WTC11 (cell line): ENCODE results near the gene HGS. TPM values are rescaled to one million over a fixed set of nuclear protein-coding genes. Genes with fewer than 3 reads are reported as not detected.

Experiments
- ATAC-seq: fragments of 200-7000 bp; cut with Tn5 transposase; 2 replicates; pipeline ENCODE4 v1.10.0; 2021; ENCODE audit warnings: mild to moderate bottlenecking, moderate library complexity
- CTCF ChIA-PET: fragments of 300-600 bp; sonication (Branson Sonifier 250); formaldehyde crosslinking; loops from one replicate; lab custom pipeline; 2021; ENCODE audit warnings: antibody characterized with exemption; lab: Charles Lee
- POLR2A ChIA-PET: fragments of 350-600 bp; sonication (Branson Sonifier 250); formaldehyde crosslinking; loops from one replicate; lab custom pipeline; 2021; ENCODE audit warnings: antibody characterized with exemption; lab: Charles Lee
- DNase-seq: peaks from one replicate; pipeline ENCODE4 v3.0.0; 2021; ENCODE audit warnings: low spot score
- H3K27ac Mint-ChIP-seq: 2 replicates; pipeline ENCODE4 v1.8.0; 2021; ENCODE audit warnings: mixed read lengths
- H3K27me3 Mint-ChIP-seq: 2 replicates; pipeline ENCODE4 v1.8.0; 2021; ENCODE audit warnings: low read depth, mild to moderate bottlenecking, moderate library complexity, mixed read lengths
- H3K36me3 Mint-ChIP-seq: 2 replicates; pipeline ENCODE4 v1.8.0; 2021; ENCODE audit warnings: mixed read lengths
- H3K4me1 Mint-ChIP-seq: 2 replicates; pipeline ENCODE4 v1.8.0; 2022; ENCODE audit warnings: mixed read lengths
- H3K4me3 Mint-ChIP-seq: 2 replicates; pipeline ENCODE4 v1.8.0; 2021; ENCODE audit warnings: mild to moderate bottlenecking, moderate library complexity, mixed read lengths
- H3K9me3 Mint-ChIP-seq: 2 replicates; pipeline ENCODE4 v1.8.0; 2021; ENCODE audit warnings: mixed read lengths
- ARID4B ChIP-seq: sonication (generic); formaldehyde crosslinking; IDR thresholded peaks from 2 replicates; pipeline ENCODE4 v1.8.0; 2023; ENCODE audit warnings: missing genetic modification reagents, mild to moderate bottlenecking, borderline replicate concordance
- ATF1 ChIP-seq: sonication (generic); formaldehyde crosslinking; IDR thresholded peaks from 2 replicates; pipeline ENCODE4 v1.8.1; 2023; ENCODE audit warnings: mild to moderate bottlenecking, moderate library complexity, missing genetic modification reagents
- ATF6 ChIP-seq: sonication (generic); formaldehyde crosslinking; IDR thresholded peaks from 2 replicates; pipeline ENCODE4 v1.8.1; 2023; ENCODE audit warnings: mild to moderate bottlenecking, missing genetic modification reagents
- CBFB ChIP-seq: sonication (generic); formaldehyde crosslinking; IDR thresholded peaks from 2 replicates; pipeline ENCODE4 v1.8.1; 2022; ENCODE audit warnings: mild to moderate bottlenecking, low read depth, missing genetic modification reagents
- CREM ChIP-seq: sonication (generic); formaldehyde crosslinking; IDR thresholded peaks from 2 replicates; pipeline ENCODE4 v1.8.1; 2022; ENCODE audit warnings: mild to moderate bottlenecking, missing genetic modification reagents, moderate library complexity
- ETV6 ChIP-seq: sonication (generic); formaldehyde crosslinking; IDR thresholded peaks from 2 replicates; pipeline ENCODE4 v1.8.1; 2022; ENCODE audit warnings: mild to moderate bottlenecking, missing genetic modification reagents
- FOXJ3 ChIP-seq: sonication (generic); formaldehyde crosslinking; IDR thresholded peaks from 2 replicates; pipeline ENCODE4 v1.9.0; 2021; ENCODE audit warnings: missing genetic modification reagents, mild to moderate bottlenecking, borderline replicate concordance
- GABPB1 ChIP-seq: sonication (generic); formaldehyde crosslinking; IDR thresholded peaks from 2 replicates; pipeline ENCODE4 v1.8.1; 2023; ENCODE audit warnings: mild to moderate bottlenecking, missing genetic modification reagents
- IRF1 ChIP-seq: sonication (generic); formaldehyde crosslinking; IDR thresholded peaks from 2 replicates; pipeline ENCODE4 v1.8.0; 2023; ENCODE audit warnings: missing genetic modification reagents
- JAZF1 ChIP-seq: fragments of 250-450 bp; sonication (Bioruptor Pico); IDR thresholded peaks from 2 replicates; pipeline ENCODE4 v1.9.0; 2021; ENCODE audit warnings: moderate library complexity, mild to moderate bottlenecking, inconsistent platforms
- NR1H2 ChIP-seq: sonication (generic); formaldehyde crosslinking; IDR thresholded peaks from 2 replicates; pipeline ENCODE4 v1.9.0; 2021; ENCODE audit warnings: mild to moderate bottlenecking, moderate library complexity, missing genetic modification reagents
- NR3C1 ChIP-seq: sonication (generic); formaldehyde crosslinking; conservative IDR thresholded peaks from 2 replicates; pipeline ENCODE4 v1.8.1; 2023; ENCODE audit warnings: low read depth, mild to moderate bottlenecking, missing genetic modification reagents
- PRRX2 ChIP-seq: fragments of 250-450 bp; sonication (Bioruptor Pico); IDR thresholded peaks from 2 replicates; pipeline ENCODE4 v1.8.0; 2021; ENCODE audit warnings: mild to moderate bottlenecking
- RORB ChIP-seq: fragments of 250-450 bp; sonication (Bioruptor Pico); IDR thresholded peaks from 2 replicates; pipeline ENCODE4 v1.9.0; 2021; ENCODE audit warnings: mild to moderate bottlenecking
- SMAD3 ChIP-seq: sonication (generic); formaldehyde crosslinking; IDR thresholded peaks from 2 replicates; pipeline ENCODE4 v1.8.0; 2022; ENCODE audit warnings: missing genetic modification reagents, mild to moderate bottlenecking, borderline replicate concordance
- SP1 ChIP-seq: sonication (generic); formaldehyde crosslinking; conservative IDR thresholded peaks from 2 replicates; pipeline ENCODE4 v1.8.1; 2022; ENCODE audit warnings: missing genetic modification reagents
- TCF7 ChIP-seq: sonication (generic); formaldehyde crosslinking; IDR thresholded peaks from 2 replicates; pipeline ENCODE4 v1.8.0; 2022; ENCODE audit warnings: mild to moderate bottlenecking, low read depth, missing genetic modification reagents, moderate library complexity
- TEAD4 ChIP-seq: sonication (generic); formaldehyde crosslinking; IDR thresholded peaks from 2 replicates; pipeline ENCODE4 v1.8.0; 2022; ENCODE audit warnings: mild to moderate bottlenecking, missing genetic modification reagents
- ZNF121 ChIP-seq: sonication (generic); formaldehyde crosslinking; IDR thresholded peaks from 2 replicates; pipeline ENCODE4 v1.8.0; 2023; ENCODE audit warnings: missing genetic modification reagents
- ZNF232 ChIP-seq: sonication (generic); formaldehyde crosslinking; IDR thresholded peaks from 2 replicates; pipeline ENCODE4 v1.8.0; 2022; ENCODE audit warnings: mild to moderate bottlenecking, missing genetic modification reagents
- ZNF416 ChIP-seq: fragments of 250-450 bp; sonication (Bioruptor Pico); IDR thresholded peaks from 2 replicates; pipeline ENCODE4 v1.9.0; 2021; ENCODE audit warnings: mild to moderate bottlenecking, inconsistent platforms
- total RNA-seq: library from RNA; stranded (reverse); gene quantifications from 3 replicates; pipeline ENCODE4 v1.2.3, GENCODE V29; 2021
- TF ChIP-seq, protein P1 (sequence below): fragments of 250-450 bp; sonication (Bioruptor Pico); IDR thresholded peaks from 2 replicates; pipeline ENCODE4 v1.9.0; 2021; ENCODE audit warnings: mild to moderate bottlenecking

Gene HGS
- total RNA-seq, 1 experiment from 2014 or later, result 113 TPM

DNA sequence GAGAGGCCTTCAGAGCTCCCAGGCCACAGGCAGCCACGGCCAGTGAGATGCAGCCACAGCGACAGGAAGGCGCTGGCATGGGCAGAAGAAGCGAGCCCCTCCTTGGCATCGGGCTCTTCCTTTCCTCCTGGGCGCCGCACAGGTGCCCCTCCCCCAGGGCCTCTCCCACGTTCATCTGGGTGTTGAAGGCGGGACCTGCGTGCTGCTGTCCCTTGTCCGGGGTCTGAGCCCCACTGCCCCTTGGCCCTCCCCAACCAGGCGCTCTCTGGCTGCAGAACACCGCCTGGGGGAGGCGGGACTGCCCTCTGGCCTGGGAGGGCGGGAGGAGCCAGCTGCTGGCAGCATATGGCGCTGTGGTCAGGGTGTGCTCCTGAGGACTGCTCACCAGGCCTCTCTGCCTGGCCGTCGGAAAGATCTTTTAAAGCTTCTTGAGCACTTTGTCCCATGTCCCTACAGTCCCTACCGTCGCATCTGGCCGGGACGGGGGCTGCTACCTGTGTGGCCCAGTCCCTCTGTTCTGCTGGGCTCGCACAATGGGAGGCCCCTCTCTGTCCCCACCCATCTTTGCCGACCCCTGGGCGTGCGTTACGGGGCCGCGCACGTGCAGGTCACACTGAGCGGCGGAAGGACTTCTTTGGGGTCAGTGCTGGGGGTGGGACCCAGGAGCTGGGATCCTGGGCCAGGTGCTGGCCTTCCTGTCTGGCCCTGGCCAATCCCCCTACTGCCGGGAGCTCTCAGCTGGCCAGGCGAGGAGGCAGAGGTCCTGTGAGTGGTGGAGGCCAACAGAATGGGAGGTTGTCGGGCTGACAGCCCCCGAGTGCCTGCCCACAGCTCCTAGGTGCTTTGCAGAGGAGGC lies 30.0 kb downstream of the HGS start:
- ATAC-seq (peak; percentile 3), DNase-seq (no peak)
- peak; percentile 45 for TF ChIP-seq GABPB1 (CRISPR knock-in tag)
- no peak for TF ChIP-seq RORB (CRISPR knock-in tag)
- TF ChIP-seq JAZF1 (CRISPR knock-in tag), result no peak
- no peak for TF ChIP-seq SMAD3 (CRISPR knock-in tag)
- no peak for TF ChIP-seq NR3C1
- TF ChIP-seq ATF6 (CRISPR knock-in tag), result no peak
- peaks cover 2% of the 10 kb centered on the region; the same call in 1 of the 2 replicates for H3K27me3 Mint-ChIP-seq
- H3K4me1 Mint-ChIP-seq, result peaks cover 24% of the 10 kb centered on the region
- ChIA-PET CTCF (interaction anchor here (0.9 to 1.4 kb wide), 6 partner anchors 12 to 195 kb away, joined by 3 to 4 read pairs (median 4); no protein-coding TSS in a partner anchor), POLR2A (interaction anchor here (1.1 to 1.4 kb wide), 3 partner anchors 8 to 317 kb away, joined by 3 read pairs; no protein-coding TSS in a partner anchor)
- no peaks in the 10 kb centered on the region for H3K9me3 Mint-ChIP-seq
- no peak overlapping the region for H3K27ac Mint-ChIP-seq
- H3K36me3 Mint-ChIP-seq, result peaks cover 4% of the 10 kb centered on the region; the same call in 1 of the 2 replicates
- H3K4me3 Mint-ChIP-seq, result peak overlapping the region; percentile 92

- POLR2A ChIA-PET, result interaction anchor here (1.1 to 1.2 kb wide), 2 partner anchors 11 to 316 kb away, joined by 3 read pairs; no protein-coding TSS in a partner anchor
- no peak overlapping the region for H3K27ac Mint-ChIP-seq
- CTCF ChIA-PET, result interaction anchor here (1.0 to 1.4 kb wide), 3 partner anchors 21 to 155 kb away, joined by 3 to 4 read pairs (median 4); no protein-coding TSS in a partner anchor
- peaks cover 21% of the 10 kb centered on the region for H3K4me1 Mint-ChIP-seq
- TF ChIP-seq TCF7 (no peak), CREM (CRISPR knock-in tag) (no peak)
- TF ChIP-seq, all 79 proteins: peak for 0
- Mint-ChIP-seq H3K4me3 (no peak overlapping the region), H3K27me3 (peaks cover 2% of the 10 kb centered on the region; the same call in 1 of the 2 replicates), H3K36me3 (0 out of 2 replicates have a peak, but pooled peaks cover 4% of the 10 kb centered on the region), H3K9me3 (no peaks in the 10 kb centered on the region)
- no peak for ATAC-seq
- no peak for DNase-seq
Observed at GRCh38 chr17:81714412-81715106, 30.7 kb downstream of the HGS start.

DNA sequence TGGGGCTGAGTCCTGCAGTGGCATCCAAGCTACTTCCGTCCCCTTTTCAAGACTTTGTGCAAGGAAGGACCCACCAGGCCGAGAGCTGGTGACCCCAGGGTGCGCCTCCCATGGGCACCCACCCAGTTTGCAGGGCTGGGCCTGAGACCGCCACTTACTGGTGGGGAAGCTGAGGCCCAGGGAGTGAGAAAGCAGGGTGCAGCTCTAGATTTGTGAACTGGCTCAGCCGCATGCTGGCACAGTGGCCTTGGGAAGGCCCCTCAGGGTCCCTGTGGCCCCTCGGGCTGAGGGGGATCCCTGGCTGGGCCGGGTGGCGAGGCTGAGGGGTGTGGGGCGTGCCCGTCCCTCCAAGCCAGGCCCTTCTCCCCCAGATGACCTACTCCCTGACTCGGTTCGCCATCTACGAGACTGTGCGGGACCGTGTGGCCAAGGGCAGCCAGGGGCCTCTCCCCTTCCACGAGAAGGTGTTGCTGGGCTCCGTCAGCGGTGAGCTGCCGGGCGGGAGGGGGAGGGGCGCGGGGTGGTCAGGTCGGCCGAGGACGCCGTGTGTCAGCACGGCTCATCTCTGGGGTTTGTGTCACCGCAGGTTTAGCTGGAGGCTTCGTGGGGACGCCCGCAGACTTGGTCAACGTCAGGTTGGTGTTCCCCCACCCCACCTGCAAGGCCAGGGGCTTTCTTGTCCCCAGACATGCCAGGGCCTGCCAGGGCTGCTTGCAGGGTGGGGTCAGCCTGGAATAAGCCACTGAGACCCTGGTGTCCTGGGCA lies 31.5 kb downstream of the HGS start:
- Mint-ChIP-seq H3K27me3 (peaks cover 2% of the 10 kb centered on the region; the same call in 1 of the 2 replicates), H3K4me1 (peaks cover 16% of the 10 kb centered on the region), H3K36me3 (0 out of 2 replicates have a peak, but pooled peaks cover 4% of the 10 kb centered on the region), H3K9me3 (no peaks in the 10 kb centered on the region), H3K4me3 (no peak overlapping the region), H3K27ac (no peak overlapping the region)
- no peak for ATAC-seq
- ChIA-PET CTCF (interaction anchor here (0.9 kb wide), 1 partner anchor 118 kb away, joined by 3 read pairs; the partner anchor contains the start of gene MCRIP1), POLR2A (no interaction called here)
- DNase-seq, result no peak
- no peak for TF ChIP-seq ARID4B (CRISPR knock-in tag)
- TF ChIP-seq IRF1, result no peak
- no peak for TF ChIP-seq TEAD4 (CRISPR knock-in tag)
- no peak for TF ChIP-seq PRRX2 (CRISPR knock-in tag)
- TF ChIP-seq NR3C1, result no peak
- no peak for TF ChIP-seq ZNF121 (CRISPR knock-in tag)
- TF ChIP-seq CBFB (CRISPR knock-in tag), result no peak
- TF ChIP-seq, protein P1, sequence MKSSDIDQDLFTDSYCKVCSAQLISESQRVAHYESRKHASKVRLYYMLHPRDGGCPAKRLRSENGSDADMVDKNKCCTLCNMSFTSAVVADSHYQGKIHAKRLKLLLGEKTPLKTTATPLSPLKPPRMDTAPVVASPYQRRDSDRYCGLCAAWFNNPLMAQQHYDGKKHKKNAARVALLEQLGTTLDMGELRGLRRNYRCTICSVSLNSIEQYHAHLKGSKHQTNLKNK (CRISPR knock-in tag), result no peak
- TF ChIP-seq ZNF416 (CRISPR knock-in tag), result no peak
- TF ChIP-seq ATF1, result no peak
- TF ChIP-seq ETV6 (CRISPR knock-in tag), result no peak
- TF ChIP-seq FOXJ3, result no peak
- TF ChIP-seq NR1H2 (CRISPR knock-in tag), result no peak
- no peak for TF ChIP-seq ZNF232 (CRISPR knock-in tag)
- no peak for TF ChIP-seq SP1 (CRISPR knock-in tag)
